Measurements from ENCODE around the gene MIER3. TPM values are rescaled to one million over a fixed set of nuclear protein-coding genes. Genes with fewer than 3 reads are reported as not detected.

MIER3 gene
- total and polyA plus RNA-seq, 2 of the 13 experiments (the other 11 are each of a cell fraction or from before 2014, with no cell fraction given) = 14.6 to 38.8 TPM

DNA sequence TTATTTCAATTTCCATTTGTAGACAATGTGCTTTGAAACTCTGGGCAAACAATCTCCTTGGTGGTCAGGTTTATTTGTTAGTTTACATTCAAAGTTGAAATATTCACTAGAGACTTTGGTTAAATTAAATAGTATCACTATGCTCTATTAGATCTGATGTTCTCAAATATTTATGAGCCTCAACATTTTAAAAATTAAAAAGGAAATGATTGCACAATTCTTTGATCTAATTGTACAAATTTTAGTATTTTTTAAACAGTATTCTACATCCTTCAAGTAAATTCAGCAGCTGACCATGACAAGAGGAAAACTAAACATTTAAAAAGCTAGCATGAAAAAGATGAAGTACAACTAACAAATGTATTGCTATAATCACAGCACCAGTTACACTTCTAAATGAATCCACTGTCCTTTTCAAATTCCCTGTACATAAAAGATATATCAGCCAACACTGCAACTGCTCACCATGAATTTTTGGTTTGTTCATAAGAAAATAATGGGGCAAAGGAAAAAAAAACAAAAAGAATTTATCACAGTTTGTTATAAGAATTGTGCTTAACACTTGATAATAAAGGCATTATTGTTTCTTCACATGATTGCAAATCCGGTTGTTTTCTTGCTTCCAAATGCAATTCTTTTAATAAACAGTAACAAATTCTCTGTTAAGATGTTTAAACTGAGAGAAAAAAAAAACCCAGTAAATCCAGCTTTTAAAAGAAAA, 31.8 kb downstream of the MIER3 start:
- Histone ChIP-seq H3K4me1 (ENCODE audit: insufficient read depth, low read length) (peaks cover 22% of the 10 kb centered on the region), H2AFZ (ENCODE audit: low read length) (no peak overlapping the region), H3K27me3 (ENCODE audit: control insufficient read depth in 1 of 2, insufficient read depth in 2 of 2, low read length in 2 of 2) (no peaks in the 10 kb centered on the region), H3K79me2 (ENCODE audit: insufficient read depth, low read length) (no peaks in the 10 kb centered on the region), H3K9ac (ENCODE audit: insufficient read depth, low read depth, low read length) (no peak overlapping the region), H3K4me3 (replicated peaks in 1 of 3; ENCODE audit: insufficient read depth in 1 of 3, low read depth in 2 of 3, low read length in 3 of 3) (no peak overlapping the region), H3K9me3 (ENCODE audit: low read length) (no peaks in the 10 kb centered on the region), H4K20me1 (ENCODE audit: insufficient read depth, low read length) (no peaks in the 10 kb centered on the region), H3K4me2 (ENCODE audit: low read depth, low read length) (no peak overlapping the region), H3K36me3 (replicated peaks in 1 of 2; ENCODE audit: control insufficient read depth in 1 of 2, insufficient read depth in 2 of 2, low read length in 2 of 2) (peaks cover 2 to 34% of the 10 kb centered on the region in 2 experiments), H3K27ac (ENCODE audit: extremely low read length, insufficient read depth, low read length) (no peak overlapping the region)
- intact Hi-C loops (cut with micrococcal nuclease; ENCODE audit: unreplicated experiment) (no loop called here), in situ Hi-C loops (cut with HindIII; ENCODE audit: extremely low pct_ligation_motif_present, low pct_unique_long_range_greater_than_20kb) (no loop called here)
- no peak for TF ChIP-seq MTA3 (CRISPR knock-in tag; IDR thresholded peaks at IDR 0.05)
- TF ChIP-seq, protein P1, sequence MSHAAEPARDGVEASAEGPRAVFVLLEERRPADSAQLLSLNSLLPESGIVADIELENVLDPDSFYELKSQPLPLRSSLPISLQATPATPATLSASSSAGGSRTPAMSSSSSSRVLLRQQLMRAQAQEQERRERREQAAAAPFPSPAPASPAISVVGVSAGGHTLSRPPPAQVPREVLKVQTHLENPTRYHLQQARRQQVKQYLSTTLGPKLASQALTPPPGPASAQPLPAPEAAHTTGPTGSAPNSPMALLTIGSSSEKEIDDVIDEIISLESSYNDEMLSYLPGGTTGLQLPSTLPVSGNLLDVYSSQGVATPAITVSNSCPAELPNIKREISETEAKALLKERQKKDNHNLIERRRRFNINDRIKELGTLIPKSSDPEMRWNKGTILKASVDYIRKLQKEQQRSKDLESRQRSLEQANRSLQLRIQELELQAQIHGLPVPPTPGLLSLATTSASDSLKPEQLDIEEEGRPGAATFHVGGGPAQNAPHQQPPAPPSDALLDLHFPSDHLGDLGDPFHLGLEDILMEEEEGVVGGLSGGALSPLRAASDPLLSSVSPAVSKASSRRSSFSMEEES (CRISPR knock-in tag; IDR thresholded peaks at IDR 0.05) = no peak
- TF ChIP-seq, protein P2, sequence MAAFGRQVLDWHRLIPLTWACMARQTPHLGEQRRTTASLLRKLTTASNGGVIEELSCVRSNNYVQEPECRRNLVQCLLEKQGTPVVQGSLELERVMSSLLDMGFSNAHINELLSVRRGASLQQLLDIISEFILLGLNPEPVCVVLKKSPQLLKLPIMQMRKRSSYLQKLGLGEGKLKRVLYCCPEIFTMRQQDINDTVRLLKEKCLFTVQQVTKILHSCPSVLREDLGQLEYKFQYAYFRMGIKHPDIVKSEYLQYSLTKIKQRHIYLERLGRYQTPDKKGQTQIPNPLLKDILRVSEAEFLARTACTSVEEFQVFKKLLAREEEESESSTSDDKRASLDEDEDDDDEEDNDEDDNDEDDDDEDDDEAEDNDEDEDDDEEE (CRISPR knock-in tag; IDR thresholded peaks at IDR 0.05) = no peak
- no peak for TF ChIP-seq CEBPG (CRISPR knock-in tag; IDR thresholded peaks at IDR 0.05)
- TF ChIP-seq ZNF207 (IDR thresholded peaks at IDR 0.05; ENCODE audit: borderline replicate concordance) = no peak
- no peak for TF ChIP-seq JUND (CRISPR knock-in tag; IDR thresholded peaks at IDR 0.05)
- no peak for TF ChIP-seq CHD4 (IDR thresholded peaks at IDR 0.05; ENCODE audit: borderline replicate concordance, low read length)
- TF ChIP-seq FOXA3 (CRISPR knock-in tag; IDR thresholded peaks at IDR 0.05) = no peak
- TF ChIP-seq ZNF7 (CRISPR knock-in tag; IDR thresholded peaks at IDR 0.05) = no peak
- TF ChIP-seq ZNF460 (CRISPR knock-in tag; IDR thresholded peaks at IDR 0.05; ENCODE audit: borderline replicate concordance) = no peak
- TF ChIP-seq SYNCRIP (IDR thresholded peaks at IDR 0.05; ENCODE audit: insufficient read depth, low read depth, low read length) = no peak
- TF ChIP-seq ZBTB38 (CRISPR knock-in tag; IDR thresholded peaks at IDR 0.05) = no peak
- no peak for TF ChIP-seq MXD4 (CRISPR knock-in tag; IDR thresholded peaks at IDR 0.05)
- no peak for TF ChIP-seq MBD4 (IDR thresholded peaks at IDR 0.05; ENCODE audit: borderline replicate concordance, low read length)
- no peak for TF ChIP-seq PRPF4 (IDR thresholded peaks at IDR 0.05; ENCODE audit: low read depth, low read length, poor library complexity, severe bottlenecking)
- TF ChIP-seq, protein P3, sequence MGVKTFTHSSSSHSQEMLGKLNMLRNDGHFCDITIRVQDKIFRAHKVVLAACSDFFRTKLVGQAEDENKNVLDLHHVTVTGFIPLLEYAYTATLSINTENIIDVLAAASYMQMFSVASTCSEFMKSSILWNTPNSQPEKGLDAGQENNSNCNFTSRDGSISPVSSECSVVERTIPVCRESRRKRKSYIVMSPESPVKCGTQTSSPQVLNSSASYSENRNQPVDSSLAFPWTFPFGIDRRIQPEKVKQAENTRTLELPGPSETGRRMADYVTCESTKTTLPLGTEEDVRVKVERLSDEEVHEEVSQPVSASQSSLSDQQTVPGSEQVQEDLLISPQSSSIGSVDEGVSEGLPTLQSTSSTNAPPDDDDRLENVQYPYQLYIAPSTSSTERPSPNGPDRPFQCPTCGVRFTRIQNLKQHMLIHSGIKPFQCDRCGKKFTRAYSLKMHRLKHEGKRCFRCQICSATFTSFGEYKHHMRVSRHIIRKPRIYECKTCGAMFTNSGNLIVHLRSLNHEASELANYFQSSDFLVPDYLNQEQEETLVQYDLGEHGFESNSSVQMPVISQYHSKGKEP (CRISPR knock-in tag; IDR thresholded peaks at IDR 0.05) = no peak
- TF ChIP-seq DNMT3B (CRISPR knock-in tag; conservative IDR thresholded peaks at IDR 0.05) = no peak
- TF ChIP-seq, protein P4, sequence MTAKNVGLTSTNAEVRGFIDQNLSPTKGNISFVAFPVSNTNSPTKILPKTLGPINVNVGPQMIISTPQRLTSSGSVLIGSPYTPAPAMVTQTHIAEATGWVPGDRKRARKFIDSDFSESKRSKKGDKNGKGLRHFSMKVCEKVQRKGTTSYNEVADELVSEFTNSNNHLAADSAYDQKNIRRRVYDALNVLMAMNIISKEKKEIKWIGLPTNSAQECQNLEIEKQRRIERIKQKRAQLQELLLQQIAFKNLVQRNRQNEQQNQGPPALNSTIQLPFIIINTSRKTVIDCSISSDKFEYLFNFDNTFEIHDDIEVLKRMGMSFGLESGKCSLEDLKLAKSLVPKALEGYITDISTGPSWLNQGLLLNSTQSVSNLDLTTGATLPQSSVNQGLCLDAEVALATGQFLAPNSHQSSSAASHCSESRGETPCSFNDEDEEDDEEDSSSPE (CRISPR knock-in tag; IDR thresholded peaks at IDR 0.05) = no peak
- TF ChIP-seq SMAD9 (CRISPR knock-in tag; IDR thresholded peaks at IDR 0.05) = no peak
- no peak for TF ChIP-seq ZNF136 (CRISPR knock-in tag; IDR thresholded peaks at IDR 0.05; ENCODE audit: low read depth)
- no peak for ATAC-seq
- no TSS peak for BruUV-seq (replicated peaks)
- 100% methylated on average over 1 of the region's 1 CpG for WGBS (ENCODE audit: low lambda C conversion rate)
- DNase-seq (ENCODE audit: low spot score) = no peak
- POLR2A ChIA-PET = interaction anchor here (1.9 kb wide), 1 partner anchor 10 kb away, joined by 10 read pairs; the partner anchor contains the start of gene SETD9
- FAIRE-seq = no peak
- CTCF ChIA-PET (ENCODE audit: low intra/inter-chr PET ratio, low total read pairs) = no interaction called here
